ENCODE data around the gene KSR1.

Gene KSR1

GRCh38 chr17:27538156-27538955, 82.1 kb downstream of the KSR1 start:
- H3K27me3 ChIP-seq (ENCODE audit: control insufficient read depth in 5 of 5, insufficient read depth in 4 of 5, low read length in 5 of 5): no peaks in the 10 kb centered on the region
- no peak overlapping the region for H3K27ac ChIP-seq (ENCODE audit: low read depth, low read length)
- peaks cover 26 to 63% (median 52%) of the 10 kb centered on the region in 5 donors for H3K4me1 ChIP-seq (ENCODE audit: control insufficient read depth in 5 of 5, insufficient read depth in 5 of 5, low read length in 5 of 5)
- no peak overlapping the region for H3K4me3 ChIP-seq (ENCODE audit: low read depth in 1 of 5, low read length in 5 of 5)
- no peak overlapping the region for H3K9ac ChIP-seq (ENCODE audit: low read length in 5 of 5)
- H3K9me3 ChIP-seq (ENCODE audit: control insufficient read depth in 5 of 5, low read length in 5 of 5): no peaks in the 10 kb centered on the region
- no peaks in the 10 kb centered on the region for H3K36me3 ChIP-seq (ENCODE audit: control insufficient read depth in 5 of 5, insufficient read depth in 5 of 5, low read length in 5 of 5)

- no peaks in the 10 kb centered on the region for H3K9me3 ChIP-seq (ENCODE audit: control insufficient read depth in 5 of 5, low read length in 5 of 5)
- no peak overlapping the region for H3K27ac ChIP-seq (ENCODE audit: low read depth, low read length)
- H3K9ac ChIP-seq (ENCODE audit: low read length in 5 of 5): no peak overlapping the region
- no peaks in the 10 kb centered on the region for H3K27me3 ChIP-seq (ENCODE audit: control insufficient read depth in 5 of 5, insufficient read depth in 4 of 5, low read length in 5 of 5)
- no peaks in the 10 kb centered on the region for H3K36me3 ChIP-seq (ENCODE audit: control insufficient read depth in 5 of 5, insufficient read depth in 5 of 5, low read length in 5 of 5)
- H3K4me3 ChIP-seq (ENCODE audit: low read depth in 1 of 5, low read length in 5 of 5): no peak overlapping the region
- peaks cover 26 to 57% (median 47%) of the 10 kb centered on the region in 5 donors for H3K4me1 ChIP-seq (ENCODE audit: control insufficient read depth in 5 of 5, insufficient read depth in 5 of 5, low read length in 5 of 5)
Observed at GRCh38 chr17:27539152-27539551, 82.9 kb downstream of the KSR1 start.

GRCh38 chr17:27539794-27540317, 83.6 kb downstream of the KSR1 start:
- peak overlapping the region; percentile 86 for H3K27ac ChIP-seq (ENCODE audit: low read depth, low read length)
- no peaks in the 10 kb centered on the region for H3K9me3 ChIP-seq (ENCODE audit: control insufficient read depth in 5 of 5, low read length in 5 of 5)
- H3K36me3 ChIP-seq (ENCODE audit: control insufficient read depth in 5 of 5, insufficient read depth in 5 of 5, low read length in 5 of 5): no peaks in the 10 kb centered on the region
- peak overlapping the region in 2 of 5 donors; percentile 3 to 45 for H3K4me3 ChIP-seq (ENCODE audit: low read depth in 1 of 5, low read length in 5 of 5)
- H3K9ac ChIP-seq (ENCODE audit: low read length in 5 of 5): peak overlapping the region in 2 of 5 donors; percentile 11 to 33
- peaks cover 26 to 50% (median 40%) of the 10 kb centered on the region in 5 donors for H3K4me1 ChIP-seq (ENCODE audit: control insufficient read depth in 5 of 5, insufficient read depth in 5 of 5, low read length in 5 of 5)
- H3K27me3 ChIP-seq (ENCODE audit: control insufficient read depth in 5 of 5, insufficient read depth in 4 of 5, low read length in 5 of 5): no peaks in the 10 kb centered on the region

GRCh38 chr17:27540318-27541101, 84.3 kb downstream of the KSR1 start:
- Histone ChIP-seq H3K36me3 (ENCODE audit: control insufficient read depth in 5 of 5, insufficient read depth in 5 of 5, low read length in 5 of 5) (no peaks in the 10 kb centered on the region), H3K27ac (ENCODE audit: low read depth, low read length) (peak overlapping the region; percentile 86), H3K4me3 (ENCODE audit: low read depth in 1 of 5, low read length in 5 of 5) (peak overlapping the region in 3 of 5 donors; percentile 11 to 45 (median 23)), H3K9ac (ENCODE audit: low read length in 5 of 5) (peak overlapping the region in 4 of 5 donors; percentile 11 to 72 (median 26)), H3K9me3 (ENCODE audit: control insufficient read depth in 5 of 5, low read length in 5 of 5) (no peaks in the 10 kb centered on the region), H3K27me3 (ENCODE audit: control insufficient read depth in 5 of 5, insufficient read depth in 4 of 5, low read length in 5 of 5) (no peaks in the 10 kb centered on the region), H3K4me1 (ENCODE audit: control insufficient read depth in 5 of 5, insufficient read depth in 5 of 5, low read length in 5 of 5) (peaks cover 21 to 44% (median 34%) of the 10 kb centered on the region in 5 donors)

- peak overlapping the region; percentile 86 for H3K27ac ChIP-seq (ENCODE audit: low read depth, low read length)
- no peaks in the 10 kb centered on the region for H3K9me3 ChIP-seq (ENCODE audit: control insufficient read depth in 5 of 5, low read length in 5 of 5)
- H3K4me3 ChIP-seq (ENCODE audit: low read depth in 1 of 5, low read length in 5 of 5): no peak overlapping the region
- H3K4me1 ChIP-seq (ENCODE audit: control insufficient read depth in 5 of 5, insufficient read depth in 5 of 5, low read length in 5 of 5): peaks cover 14 to 40% (median 24%) of the 10 kb centered on the region in 5 donors
- no peak overlapping the region for H3K9ac ChIP-seq (ENCODE audit: low read length in 5 of 5)
- H3K36me3 ChIP-seq (ENCODE audit: control insufficient read depth in 5 of 5, insufficient read depth in 5 of 5, low read length in 5 of 5): no peaks in the 10 kb centered on the region
- H3K27me3 ChIP-seq (ENCODE audit: control insufficient read depth in 5 of 5, insufficient read depth in 4 of 5, low read length in 5 of 5): no peaks in the 10 kb centered on the region
Observed at GRCh38 chr17:27541301-27542023, 85.2 kb downstream of the KSR1 start.

GRCh38 chr17:27542841-27543463, 86.7 kb downstream of the KSR1 start:
- no peak overlapping the region for H3K4me3 ChIP-seq (ENCODE audit: low read depth in 1 of 5, low read length in 5 of 5)
- H3K9ac ChIP-seq (ENCODE audit: low read length in 5 of 5): no peak overlapping the region
- H3K27me3 ChIP-seq (ENCODE audit: control insufficient read depth in 5 of 5, insufficient read depth in 4 of 5, low read length in 5 of 5): no peaks in the 10 kb centered on the region
- H3K4me1 ChIP-seq (ENCODE audit: control insufficient read depth in 5 of 5, insufficient read depth in 5 of 5, low read length in 5 of 5): peaks cover 13 to 38% (median 22%) of the 10 kb centered on the region in 5 donors
- H3K9me3 ChIP-seq (ENCODE audit: control insufficient read depth in 5 of 5, low read length in 5 of 5): no peaks in the 10 kb centered on the region
- H3K36me3 ChIP-seq (ENCODE audit: control insufficient read depth in 5 of 5, insufficient read depth in 5 of 5, low read length in 5 of 5): no peaks in the 10 kb centered on the region
- H3K27ac ChIP-seq (ENCODE audit: low read depth, low read length): no peak overlapping the region

GRCh38 chr17:27543464-27543856, 87.2 kb downstream of the KSR1 start:
- no peak overlapping the region for H3K4me3 ChIP-seq (ENCODE audit: low read depth in 1 of 5, low read length in 5 of 5)
- no peaks in the 10 kb centered on the region for H3K27me3 ChIP-seq (ENCODE audit: control insufficient read depth in 5 of 5, insufficient read depth in 4 of 5, low read length in 5 of 5)
- H3K4me1 ChIP-seq (ENCODE audit: control insufficient read depth in 5 of 5, insufficient read depth in 5 of 5, low read length in 5 of 5): peaks cover 13 to 36% (median 22%) of the 10 kb centered on the region in 5 donors
- no peak overlapping the region for H3K9ac ChIP-seq (ENCODE audit: low read length in 5 of 5)
- no peaks in the 10 kb centered on the region for H3K36me3 ChIP-seq (ENCODE audit: control insufficient read depth in 5 of 5, insufficient read depth in 5 of 5, low read length in 5 of 5)
- no peaks in the 10 kb centered on the region for H3K9me3 ChIP-seq (ENCODE audit: control insufficient read depth in 5 of 5, low read length in 5 of 5)
- H3K27ac ChIP-seq (ENCODE audit: low read depth, low read length): no peak overlapping the region

GRCh38 chr17:27543958-27544349, 87.7 kb downstream of the KSR1 start:
- Histone ChIP-seq H3K36me3 (ENCODE audit: control insufficient read depth in 5 of 5, insufficient read depth in 5 of 5, low read length in 5 of 5) (no peaks in the 10 kb centered on the region), H3K9me3 (ENCODE audit: control insufficient read depth in 5 of 5, low read length in 5 of 5) (no peaks in the 10 kb centered on the region), H3K4me1 (ENCODE audit: control insufficient read depth in 5 of 5, insufficient read depth in 5 of 5, low read length in 5 of 5) (peaks cover 13 to 32% (median 22%) of the 10 kb centered on the region in 5 donors), H3K27ac (ENCODE audit: low read depth, low read length) (no peak overlapping the region), H3K27me3 (ENCODE audit: control insufficient read depth in 5 of 5, insufficient read depth in 4 of 5, low read length in 5 of 5) (no peaks in the 10 kb centered on the region), H3K4me3 (ENCODE audit: low read depth in 1 of 5, low read length in 5 of 5) (no peak overlapping the region), H3K9ac (ENCODE audit: low read length in 5 of 5) (no peak overlapping the region)

GRCh38 chr17:27544350-27545131, 88.3 kb downstream of the KSR1 start:
- H3K9ac ChIP-seq (ENCODE audit: low read length in 5 of 5): no peak overlapping the region
- H3K27me3 ChIP-seq (ENCODE audit: control insufficient read depth in 5 of 5, insufficient read depth in 4 of 5, low read length in 5 of 5): no peaks in the 10 kb centered on the region
- H3K9me3 ChIP-seq (ENCODE audit: control insufficient read depth in 5 of 5, low read length in 5 of 5): no peaks in the 10 kb centered on the region
- H3K4me3 ChIP-seq (ENCODE audit: low read depth in 1 of 5, low read length in 5 of 5): no peak overlapping the region
- H3K36me3 ChIP-seq (ENCODE audit: control insufficient read depth in 5 of 5, insufficient read depth in 5 of 5, low read length in 5 of 5): no peaks in the 10 kb centered on the region
- H3K27ac ChIP-seq (ENCODE audit: low read depth, low read length): no peak overlapping the region
- H3K4me1 ChIP-seq (ENCODE audit: control insufficient read depth in 5 of 5, insufficient read depth in 5 of 5, low read length in 5 of 5): peaks cover 13 to 33% (median 24%) of the 10 kb centered on the region in 5 donors

All from subcutaneous abdominal adipose tissue (tissue), 5 donors.